HCEC 1CT (cell line): ENCODE data around the gene VTI1A.
A peak's percentile ranks its signal among the peaks of the same experiment; 100 is the strongest.

ENCODE experiments used
- DNase-seq: peaks from one replicate; pipeline ENCODE4 v3.0.0-alpha.2; 2017

Gene VTI1A

DNA sequence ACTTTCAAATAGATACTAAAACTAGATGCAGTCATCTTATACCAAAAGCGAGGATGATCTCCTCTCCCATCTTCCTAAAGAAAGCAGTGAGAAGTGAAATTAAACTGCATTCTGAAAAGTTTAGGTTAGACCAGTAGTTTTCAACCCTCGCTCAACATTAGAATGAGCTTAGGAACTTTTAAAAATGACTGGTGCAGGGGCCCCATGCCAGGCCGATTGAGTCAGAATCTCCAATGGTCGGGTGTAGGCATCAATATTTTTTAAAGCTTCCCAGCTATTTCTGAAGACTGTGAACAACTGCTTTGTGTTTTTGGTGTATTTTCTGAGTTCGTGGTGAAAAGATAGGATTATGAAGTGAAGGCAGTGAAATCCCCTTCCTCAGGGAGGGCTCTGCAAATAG is 146.0 kb downstream of the VTI1A start:
- DNase-seq: no peak

DNA sequence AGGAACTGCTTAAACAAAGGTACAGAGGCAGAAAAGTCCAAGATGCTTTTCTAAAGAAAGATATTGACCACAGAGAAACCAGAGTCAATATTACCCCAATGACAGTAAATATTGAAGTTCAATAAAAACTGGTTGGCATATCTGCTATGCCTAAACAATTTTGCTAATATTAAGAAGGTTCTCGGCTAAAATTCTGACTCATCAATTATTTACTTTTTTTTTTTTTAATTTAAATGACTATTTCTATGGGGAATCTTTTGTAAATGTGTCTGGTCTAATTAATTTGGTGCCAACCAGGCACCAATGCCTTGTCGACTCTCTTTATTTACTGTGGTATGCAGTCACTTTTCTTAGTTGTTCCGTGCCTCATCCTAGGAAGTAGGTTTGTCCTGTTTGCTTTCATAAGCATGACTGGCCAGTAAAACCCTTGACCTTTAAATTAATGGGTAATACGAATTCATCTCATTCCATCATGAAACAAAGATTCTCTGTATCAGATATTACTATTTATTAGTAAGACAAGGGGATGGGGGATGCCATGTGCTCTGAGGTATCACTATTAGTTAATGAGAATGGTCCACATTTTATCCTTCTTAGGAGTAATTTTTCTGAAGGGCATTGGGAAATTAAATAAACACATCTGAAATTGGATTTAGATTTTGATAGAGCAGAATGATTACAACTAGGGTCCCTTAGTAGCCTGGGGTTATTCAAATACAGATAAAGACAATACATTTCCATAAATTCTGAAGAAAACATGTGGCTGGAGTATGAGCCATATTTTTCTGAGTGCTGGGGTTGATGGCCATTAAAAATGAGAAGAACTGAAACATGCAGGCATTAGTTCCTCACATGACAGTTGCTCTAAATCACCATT is 154.4 kb downstream of the VTI1A start:
- no peak for DNase-seq

DNA sequence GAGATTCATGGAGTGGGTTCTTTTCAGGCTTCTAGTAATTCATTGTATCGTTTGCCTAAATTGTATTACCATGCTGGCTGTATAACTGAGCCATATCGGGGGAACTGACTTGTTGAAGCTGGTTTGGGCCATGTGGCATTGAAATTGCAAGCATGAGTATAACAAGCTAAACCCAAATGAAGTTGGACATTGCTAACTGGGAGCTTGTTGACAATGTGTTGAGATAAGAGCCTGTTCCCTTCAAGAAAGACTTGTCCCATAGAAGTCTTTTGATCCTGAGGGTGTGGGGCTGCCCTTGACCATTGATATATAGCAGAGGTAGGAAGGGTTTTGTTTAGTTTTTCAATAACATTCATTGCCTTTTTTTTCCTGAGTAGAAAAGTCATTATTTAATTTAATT is 156.0 kb downstream of the VTI1A start:
- DNase-seq: no peak

DNA sequence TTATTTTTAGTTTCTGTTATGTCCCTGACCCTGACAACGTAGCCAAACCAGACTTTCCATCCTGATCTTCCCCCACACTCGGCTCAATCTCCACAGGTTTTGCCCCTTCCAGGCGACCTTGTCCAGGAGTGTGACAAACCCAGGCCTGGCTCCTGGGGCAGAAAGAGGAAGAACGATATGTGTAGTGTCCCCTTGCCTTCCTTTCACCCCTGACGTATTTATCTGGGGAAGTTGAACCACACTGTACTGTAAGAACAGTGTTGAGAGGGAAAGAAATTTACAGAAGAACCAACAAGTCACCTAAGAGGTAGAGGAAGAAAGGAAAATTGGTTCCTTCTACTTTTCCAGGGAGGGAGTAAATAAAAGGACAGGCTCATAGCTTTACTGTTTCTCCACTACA is 158.0 kb downstream of the VTI1A start:
- no peak for DNase-seq

DNA sequence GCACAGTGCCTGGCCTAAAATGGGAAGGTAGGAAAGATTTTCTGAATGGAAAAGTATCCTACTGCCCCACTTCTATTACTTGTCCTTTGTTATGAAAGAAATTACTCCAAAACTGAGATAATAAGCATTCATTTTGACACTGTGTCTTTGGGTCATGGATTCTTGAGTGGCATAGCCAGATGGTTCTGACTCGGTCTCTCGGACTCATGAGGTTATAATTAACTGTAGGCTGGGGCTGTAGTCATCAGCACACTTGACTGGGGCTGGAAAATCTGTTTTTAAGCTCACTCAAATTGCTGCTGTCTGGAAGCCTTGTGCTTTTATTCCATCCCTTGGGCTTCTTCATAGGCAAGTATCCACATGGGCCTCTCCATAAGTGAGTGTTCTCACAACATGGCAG is 160.5 kb downstream of the VTI1A start:
- DNase-seq: no peak

DNA sequence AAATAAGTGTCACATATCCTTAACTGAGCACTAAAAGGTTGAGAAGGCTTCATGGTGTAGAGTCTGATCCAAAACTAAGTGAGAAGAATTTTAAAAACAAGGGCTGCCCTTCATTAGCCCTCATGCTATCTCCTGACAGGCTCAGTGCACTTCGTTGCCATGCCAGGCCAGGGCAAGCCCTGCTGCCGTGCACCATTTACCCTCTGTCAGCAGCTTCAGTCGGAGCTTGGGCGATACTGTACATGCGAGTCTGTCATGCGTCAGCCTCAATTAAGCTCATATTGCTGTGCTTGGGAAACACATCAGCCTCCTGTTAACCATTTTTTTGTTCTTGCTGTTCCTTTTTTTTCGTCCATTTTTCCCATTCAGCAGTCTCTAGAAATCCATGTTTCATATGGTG is 166.6 kb downstream of the VTI1A start:
- DNase-seq: no peak

DNA sequence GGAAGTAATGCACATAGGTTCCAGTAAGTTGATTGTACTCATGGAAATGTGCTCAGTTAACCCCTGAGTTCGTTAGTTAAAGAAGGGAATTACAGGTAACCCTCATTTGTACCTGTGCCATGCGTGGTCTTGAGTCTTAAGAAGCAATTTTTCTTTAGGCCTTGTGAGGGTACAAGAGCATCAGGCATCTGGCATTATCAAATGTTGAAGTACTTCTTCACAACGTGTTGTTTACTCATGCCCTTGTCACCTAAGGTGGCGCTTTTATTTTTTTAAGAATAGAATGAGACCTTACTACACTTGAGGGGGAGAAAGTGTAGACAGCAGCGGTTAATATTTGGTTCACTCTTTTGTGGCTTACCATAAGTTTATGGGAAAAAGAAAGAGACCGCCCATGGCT is 167.1 kb downstream of the VTI1A start:
- no peak for DNase-seq

DNA sequence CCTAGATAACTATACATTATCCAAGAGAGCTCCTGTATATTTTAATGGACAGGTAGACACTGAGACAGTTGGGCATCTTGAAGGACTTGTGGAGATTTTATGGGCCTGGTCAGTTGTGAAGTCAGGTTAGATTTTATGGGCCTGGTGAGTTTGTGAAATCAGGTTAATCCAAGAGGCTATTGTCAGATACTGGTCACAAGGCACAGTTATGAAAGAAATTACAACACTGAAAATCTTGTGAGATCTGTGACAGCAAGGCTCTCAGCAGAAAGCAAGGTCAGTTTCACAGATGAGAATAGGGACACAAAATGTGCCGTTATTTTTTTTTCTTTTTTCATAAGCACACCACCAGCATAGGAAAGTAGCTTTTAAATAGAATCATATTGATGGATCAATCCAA is 167.6 kb downstream of the VTI1A start:
- DNase-seq: no peak

DNA sequence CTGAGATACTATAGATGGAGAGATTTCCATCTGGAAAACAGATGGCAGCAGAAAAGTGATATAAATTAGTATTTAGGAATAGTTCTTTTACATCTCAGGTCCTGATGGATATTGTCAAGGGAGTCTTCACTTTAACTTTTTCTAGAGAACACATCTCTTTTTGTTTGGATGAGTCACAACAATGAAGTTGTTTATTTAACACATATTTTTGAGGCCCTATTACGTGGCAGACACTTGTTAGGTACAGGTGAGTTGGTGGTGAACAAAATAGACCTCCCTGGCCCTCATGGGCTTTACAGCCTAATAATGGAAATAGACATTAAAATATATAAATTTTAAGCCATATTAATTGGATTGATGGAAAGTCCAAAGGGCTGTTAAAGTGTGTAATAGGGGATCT is 168.3 kb downstream of the VTI1A start:
- no peak for DNase-seq

DNA sequence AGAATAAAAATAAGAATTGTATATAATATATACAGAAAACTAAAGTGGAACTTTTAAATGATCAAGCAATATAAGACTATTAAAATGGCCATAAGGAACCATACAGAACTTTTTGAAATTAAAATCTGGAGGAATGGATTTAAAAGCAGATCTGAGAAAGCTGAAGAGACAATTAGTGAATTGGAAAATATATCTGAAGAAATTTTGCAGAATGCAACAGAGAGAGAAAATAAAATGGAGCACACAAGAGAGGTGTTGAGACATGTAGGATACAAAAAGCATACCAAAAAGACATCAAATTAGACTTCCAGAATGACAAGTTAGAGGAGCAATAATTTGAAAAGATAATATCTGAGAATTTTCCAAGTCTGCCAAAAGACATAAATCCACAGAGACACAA is 169.6 kb downstream of the VTI1A start:
- DNase-seq: no peak

DNA sequence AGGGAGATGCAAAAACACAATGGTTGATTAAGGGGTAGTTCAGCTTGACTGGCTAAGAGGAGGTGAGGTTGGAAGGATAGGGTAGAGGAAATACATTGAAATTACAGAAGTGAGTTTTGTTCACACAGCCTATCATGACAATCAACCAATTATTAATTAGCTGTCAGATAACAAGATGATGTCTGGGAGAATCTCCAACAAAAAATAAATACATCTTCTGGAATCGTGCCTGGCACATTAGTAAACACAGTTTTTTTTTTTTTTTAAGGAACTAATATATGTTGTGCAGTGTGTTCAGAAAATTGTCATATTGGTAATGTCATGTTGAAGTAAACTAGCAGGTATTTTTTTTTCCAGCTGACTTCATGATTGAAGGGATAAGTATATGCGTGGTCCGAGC is 171.8 kb downstream of the VTI1A start:
- no peak for DNase-seq

DNA sequence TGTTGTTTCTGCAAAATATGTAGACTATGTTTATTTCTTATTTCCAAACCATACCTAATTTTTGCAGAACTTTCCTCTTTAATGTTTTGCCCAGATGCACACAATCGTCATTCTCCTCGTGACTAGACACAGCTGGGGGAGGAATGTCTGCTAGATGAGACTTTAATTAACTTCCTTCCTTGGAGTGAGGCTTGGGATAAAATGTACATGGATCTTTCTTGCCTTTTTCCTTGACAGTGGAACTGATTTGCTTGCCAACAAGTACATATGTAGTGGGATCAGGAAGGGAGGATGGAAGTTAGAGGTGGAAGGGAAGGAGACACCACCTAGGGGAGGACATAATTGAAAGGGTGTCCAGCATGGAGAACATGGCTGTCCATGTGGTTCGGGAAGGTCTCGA is 172.5 kb downstream of the VTI1A start:
- no peak for DNase-seq

DNA sequence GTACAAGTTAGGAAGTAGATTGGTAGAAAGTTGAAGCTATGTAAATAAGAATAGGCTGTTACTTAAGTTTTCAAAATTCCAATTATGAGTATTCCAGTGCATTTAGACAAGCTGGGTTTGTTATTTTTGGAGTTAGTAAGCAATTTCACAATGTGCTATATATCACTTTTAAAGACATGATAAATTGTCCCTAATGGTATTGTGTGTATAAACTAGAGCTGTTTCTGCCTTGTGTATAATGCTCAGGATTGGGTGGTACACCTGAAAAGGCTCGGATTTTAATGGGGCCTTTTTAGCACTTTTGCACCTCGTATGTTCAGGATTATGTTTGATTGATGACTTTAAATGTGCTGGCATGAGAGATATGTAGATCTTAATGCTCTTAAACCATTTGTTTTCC is 175.8 kb downstream of the VTI1A start:
- DNase-seq: peak; percentile 38

DNA sequence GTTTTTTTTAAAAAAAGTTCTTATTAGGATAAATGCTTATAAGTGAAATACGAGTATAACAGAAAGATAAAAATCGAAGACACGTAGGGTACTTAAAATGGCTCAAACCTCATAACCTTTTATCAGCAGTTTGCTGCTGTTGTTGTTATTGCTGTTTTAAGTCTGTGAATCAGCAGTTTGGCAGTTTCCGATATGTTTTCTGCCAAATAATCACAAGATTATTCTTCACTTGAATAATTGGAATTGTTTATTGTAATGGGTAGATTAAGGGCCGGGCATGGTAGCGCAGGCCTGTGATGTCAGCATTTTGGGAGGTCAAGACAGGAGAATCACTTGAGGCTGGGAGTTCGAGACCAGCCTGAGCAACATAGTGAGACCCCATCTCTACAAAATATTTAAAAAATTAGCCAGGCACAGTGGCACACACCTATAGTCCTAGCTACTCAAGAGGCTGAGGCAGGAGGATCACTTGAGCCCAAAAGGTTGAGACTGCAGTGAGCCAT is 177.6 kb downstream of the VTI1A start:
- DNase-seq: no peak

DNA sequence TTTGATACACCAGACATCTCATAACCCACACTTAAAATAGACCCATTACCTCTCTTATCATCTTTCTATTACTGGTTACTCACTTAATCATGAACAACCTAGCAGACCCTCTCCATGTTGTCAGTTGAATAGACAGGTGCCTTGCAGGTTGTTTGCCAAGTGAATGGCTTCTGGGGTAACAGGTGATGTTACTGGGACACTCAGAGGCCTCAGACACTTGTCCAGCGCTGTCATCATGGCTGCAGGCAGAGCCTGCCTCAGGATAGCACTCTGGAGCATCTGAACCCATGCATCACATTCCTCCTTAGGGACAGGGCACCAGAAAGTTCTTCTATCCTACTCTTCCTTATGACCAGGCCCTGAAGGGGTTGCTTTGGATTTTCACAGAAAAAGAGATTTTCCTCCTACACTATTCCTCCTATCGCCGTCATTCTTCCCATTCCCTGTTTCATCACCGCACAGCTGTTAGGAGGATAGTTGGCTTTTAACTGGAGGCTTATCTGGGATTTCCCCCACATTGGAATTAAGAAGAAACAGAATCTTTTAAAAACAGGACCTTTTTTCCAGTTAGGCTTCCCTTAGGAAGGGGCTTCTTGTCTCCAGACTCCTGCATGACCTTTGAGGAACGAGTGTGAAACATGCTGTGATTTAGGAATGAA is 182.1 kb downstream of the VTI1A start:
- no peak for DNase-seq

DNA sequence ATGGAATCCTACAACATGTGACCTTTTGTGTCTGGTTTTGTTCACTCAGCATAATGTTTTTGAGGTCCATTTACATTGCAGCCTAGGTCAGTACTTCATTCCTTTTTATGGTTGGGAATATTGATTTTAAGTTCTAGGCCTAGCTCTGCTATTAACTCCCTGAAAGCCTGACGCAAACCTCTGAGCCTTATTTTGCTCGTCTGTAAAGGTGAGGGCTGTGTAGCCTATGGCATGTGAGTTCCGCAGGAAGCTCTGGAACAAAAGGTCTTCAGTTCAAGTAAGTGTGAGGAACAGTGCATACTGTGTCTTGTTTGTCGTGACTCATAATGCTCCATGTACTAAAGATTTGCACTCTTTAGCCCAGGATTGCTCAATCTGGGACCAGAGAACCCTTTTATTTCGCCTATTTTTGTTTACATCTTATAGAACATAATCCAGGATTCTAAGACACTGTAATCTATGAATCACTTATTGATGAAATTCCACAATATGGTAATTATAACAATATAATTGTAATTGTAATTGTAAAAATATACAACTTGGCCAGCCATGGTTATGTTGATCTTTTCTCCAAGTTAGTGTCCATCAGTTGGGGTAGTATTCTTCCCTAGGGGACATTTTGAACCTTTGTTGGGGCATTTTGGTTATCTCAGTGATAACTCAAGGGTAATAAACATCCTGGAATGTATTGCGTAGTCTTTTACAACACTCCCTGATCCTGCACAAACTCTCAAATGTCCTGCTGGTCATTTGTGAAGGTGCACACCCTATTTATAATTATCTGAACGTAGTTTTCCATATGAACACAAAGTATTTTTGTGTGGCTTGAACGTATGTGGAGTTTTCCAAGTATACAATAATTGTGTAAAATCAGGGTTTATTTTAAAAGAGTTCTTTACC is 184.7 kb downstream of the VTI1A start:
- peak; percentile 80 for DNase-seq

DNA sequence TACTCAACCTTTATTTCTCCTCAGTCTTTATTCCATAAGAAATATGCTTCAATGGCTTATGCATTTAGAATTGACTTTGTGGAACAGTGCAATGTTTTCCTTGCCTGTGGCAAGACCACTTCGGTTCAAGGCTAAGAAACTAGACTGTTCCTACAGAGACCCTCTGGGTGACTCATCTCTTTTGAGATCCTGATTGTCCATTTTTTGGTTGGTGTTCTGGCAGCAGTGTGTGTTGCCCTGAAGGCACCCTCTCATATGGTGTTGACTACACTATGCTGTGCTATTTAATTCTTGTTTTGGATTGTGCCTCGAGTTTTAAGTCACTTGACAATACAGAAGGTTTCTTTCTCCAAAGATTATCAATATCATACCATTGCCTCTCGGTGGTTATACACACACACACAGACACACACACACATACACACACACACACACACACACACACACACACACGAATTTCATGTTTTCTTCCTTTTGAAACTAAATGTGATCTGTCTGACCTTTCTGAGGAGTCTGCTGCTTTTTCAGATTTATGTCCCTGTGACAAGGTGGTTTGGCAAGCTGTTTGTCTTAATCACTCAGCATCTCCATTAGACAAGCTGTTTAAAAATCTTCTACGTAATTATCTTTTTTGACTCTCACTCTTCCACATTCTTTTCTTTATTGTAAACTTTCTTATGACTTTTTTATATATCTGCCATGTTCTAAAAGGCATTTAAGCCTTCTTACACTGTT is 187.2 kb downstream of the VTI1A start:
- DNase-seq: no peak

DNA sequence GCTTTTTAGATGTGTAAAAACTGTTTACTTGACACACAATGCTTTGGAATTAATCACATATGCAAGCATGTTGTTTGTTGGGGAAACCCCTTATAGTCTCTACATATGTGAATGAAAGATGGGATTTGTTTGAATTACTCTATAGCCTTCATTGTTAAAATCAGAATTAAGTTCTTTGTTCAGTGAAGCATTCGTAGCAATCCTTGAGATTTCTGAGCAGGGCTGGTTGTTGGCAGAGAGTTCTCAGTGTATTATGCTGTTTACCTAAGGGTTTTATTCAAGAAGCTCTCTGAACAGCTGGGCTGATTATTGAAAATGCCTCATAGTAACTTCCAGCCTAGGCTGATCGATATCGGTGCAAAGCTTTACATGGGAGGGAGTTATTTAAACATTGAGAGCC is 190.9 kb downstream of the VTI1A start:
- no peak for DNase-seq

DNA sequence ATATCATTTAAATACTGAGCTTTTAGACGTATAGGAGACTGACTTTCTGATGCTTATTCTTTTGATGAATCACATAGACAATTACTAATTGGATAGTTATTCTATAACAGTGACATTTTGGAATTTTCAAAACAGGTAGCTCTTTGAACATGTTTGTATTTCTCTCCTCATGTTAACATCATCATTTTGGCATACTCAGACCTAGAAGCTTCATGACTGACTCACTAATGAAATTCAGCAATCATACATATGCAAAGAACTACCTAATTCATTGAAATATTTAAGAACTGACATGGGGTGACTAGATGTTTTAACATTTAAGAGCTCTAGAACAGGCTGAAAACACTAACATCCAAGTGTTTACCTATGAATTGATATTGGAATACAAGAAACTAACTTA is 192.3 kb downstream of the VTI1A start:
- DNase-seq: peak; percentile 56

DNA sequence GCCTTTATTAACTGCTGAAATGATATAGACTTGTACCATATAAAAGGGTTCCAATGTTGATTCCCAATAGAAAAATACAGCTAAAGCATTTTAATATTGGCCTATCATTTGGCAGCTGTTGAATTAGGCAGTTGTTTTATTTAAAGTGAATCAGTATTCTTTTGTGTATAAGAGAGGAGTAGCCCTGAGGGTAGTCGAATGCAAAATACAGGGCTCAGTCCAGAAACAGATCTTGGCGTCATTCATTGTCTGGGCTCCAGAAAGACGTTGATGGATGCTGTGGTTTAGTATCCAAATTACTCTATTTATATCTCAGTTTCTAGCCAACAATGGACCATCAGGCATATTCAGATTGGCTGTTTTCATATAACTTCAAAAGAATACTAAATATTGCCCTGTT is 193.6 kb downstream of the VTI1A start:
- no peak for DNase-seq

DNA sequence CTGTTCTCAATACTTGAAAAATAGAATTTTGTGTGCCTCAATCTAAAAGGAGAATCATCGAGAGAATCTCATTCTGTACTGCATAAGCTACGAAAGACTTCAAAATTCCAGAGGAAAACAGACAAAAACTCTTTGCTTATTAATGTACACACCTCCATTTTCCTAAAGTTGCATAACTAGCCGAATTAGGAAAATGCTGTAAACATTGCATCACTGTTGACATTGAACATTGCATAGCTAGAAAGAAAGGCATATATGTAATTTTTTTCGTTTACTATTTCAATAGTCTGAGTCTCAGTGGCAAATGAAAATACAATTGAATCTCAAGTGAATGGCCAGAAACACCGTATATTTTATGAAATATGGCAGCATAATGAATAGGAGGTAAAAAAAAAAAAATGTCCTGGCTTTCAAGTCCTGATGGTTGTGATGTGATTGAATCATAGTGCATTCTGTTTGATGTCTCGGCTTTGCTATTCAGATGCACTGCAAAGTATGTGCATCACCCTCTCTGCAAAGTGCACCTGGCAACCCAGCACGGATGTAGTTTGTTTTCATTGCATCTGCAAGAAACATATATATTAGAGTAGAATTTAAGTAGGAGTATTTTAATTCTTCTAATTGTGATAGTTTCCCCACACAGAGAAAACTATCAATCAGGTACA is 196.7 kb downstream of the VTI1A start:
- DNase-seq: no peak

DNA sequence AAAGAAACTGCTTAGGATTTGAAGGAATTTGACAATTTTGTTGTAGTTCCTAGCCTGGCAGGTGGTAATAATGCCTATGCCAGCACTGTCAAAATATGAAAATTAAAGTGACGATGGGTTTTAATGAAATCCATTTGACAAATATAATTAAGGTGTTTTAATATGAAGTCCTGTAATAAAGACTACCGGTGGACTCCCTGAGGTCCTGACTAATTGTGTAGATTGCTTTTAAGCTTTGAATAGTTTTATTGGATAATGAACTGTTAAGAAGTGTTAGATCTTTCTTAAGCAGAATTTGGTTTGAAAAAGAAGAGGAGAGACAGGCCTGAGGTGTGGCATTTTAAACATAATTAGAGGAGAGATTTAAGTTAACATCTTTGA is 197.2 kb downstream of the VTI1A start:
- DNase-seq: no peak
